NCI-H2171 treated with DMSO at 0.1 percent for 48 hours (cell line): ENCODE results near the gene RPS6KB2.
"Not testable (repeated sequence)": the region's sequence is repeated elsewhere in the genome, so short reads cannot be mapped to it uniquely, and the experiment has no call there.

Experiments used
- DNase-seq: peaks from one replicate; lab custom pipeline; 2025; lab: John Stamatoyannopoulos, UW

RPS6KB2 gene

GRCh38 chr11:67442504-67443404 lies 14.5 kb downstream of the RPS6KB2 start:
- no peak for DNase-seq

GRCh38 chr11:67445515-67445914 lies 17.2 kb downstream of the RPS6KB2 start:
- DNase-seq: no peak

GRCh38 chr11:67448220-67448609 lies 19.9 kb downstream of the RPS6KB2 start:
- DNase-seq: no peak

GRCh38 chr11:67449116-67449844 lies 21.0 kb downstream of the RPS6KB2 start:
- DNase-seq: no peak

GRCh38 chr11:67450796-67451657 lies 22.7 kb downstream of the RPS6KB2 start:
- no peak for DNase-seq

- DNase-seq: no peak
Measured at GRCh38 chr11:67451658-67451976, 23.3 kb downstream of the RPS6KB2 start.

- DNase-seq: no peak
Measured at GRCh38 chr11:67452141-67452952, 24.1 kb downstream of the RPS6KB2 start, which contains the start of gene GPR152. TSS of gene GPR152 (minus strand) at chr11:67452729. CDS start at chr11:67452724, 5 bp downstream.

- DNase-seq: no peak
Measured at GRCh38 chr11:67453816-67454732, 25.8 kb downstream of the RPS6KB2 start.

- DNase-seq: no peak
Measured at GRCh38 chr11:67455054-67455453, 26.8 kb downstream of the RPS6KB2 start, which contains the start of gene CABP4. TSS of gene CABP4 (plus strand) at chr11:67455354. CDS start at chr11:67455424, 70 bp downstream.

GRCh38 chr11:67456068-67456705 lies 27.9 kb downstream of the RPS6KB2 start:
- no peak for DNase-seq

GRCh38 chr11:67457453-67457852 lies 29.2 kb downstream of the RPS6KB2 start:
- DNase-seq: no peak

GRCh38 chr11:67458266-67458665 lies 30.0 kb downstream of the RPS6KB2 start:
- DNase-seq: no peak

- no peak for DNase-seq
Measured at GRCh38 chr11:67463186-67463585, 34.9 kb downstream of the RPS6KB2 start.

- DNase-seq: no peak
Measured at GRCh38 chr11:67463680-67464410, 35.6 kb downstream of the RPS6KB2 start.

GRCh38 chr11:67464411-67465188 lies 36.3 kb downstream of the RPS6KB2 start:
- DNase-seq: peak; percentile 93

- DNase-seq: peak; percentile 31
Measured at GRCh38 chr11:67465189-67465510, 36.9 kb downstream of the RPS6KB2 start.

- DNase-seq: not testable (repeated sequence)
Measured at GRCh38 chr11:67465530-67465929, 37.2 kb downstream of the RPS6KB2 start.

- no peak for DNase-seq
Measured at GRCh38 chr11:67466367-67466766, 38.1 kb downstream of the RPS6KB2 start.
